ENCODE measurements around the gene ADRA2A. TPM values are rescaled to one million over a fixed set of nuclear protein-coding genes. Genes with fewer than 3 reads are reported as not detected.

The ADRA2A gene
- total RNA-seq, 2 experiments from 2014 or later, result not detected

DNA sequence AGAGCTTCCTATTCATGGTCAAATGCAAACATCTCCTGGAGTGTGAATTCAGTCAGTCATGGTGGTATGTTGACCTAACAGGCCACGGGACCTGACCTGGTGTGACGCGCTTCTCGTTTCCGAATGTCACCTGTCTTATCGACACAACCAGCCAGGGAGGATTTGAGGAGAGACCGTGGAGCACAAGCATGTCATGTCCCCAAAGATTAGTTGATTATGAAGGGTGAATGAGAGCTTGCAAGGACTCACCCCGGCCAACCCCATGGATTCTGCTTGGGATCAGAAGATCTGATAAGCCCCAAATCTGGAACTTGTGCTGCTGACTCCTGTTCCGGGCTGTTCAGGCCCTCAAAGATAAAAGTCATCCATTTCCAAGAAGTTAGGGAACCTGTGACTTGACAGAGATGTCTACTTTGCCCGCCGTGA, 10.5 kb downstream of the ADRA2A start:
- DNase-seq (no peak), ATAC-seq (no peak)
- H3K27ac Mint-ChIP-seq, result no peak overlapping the region
- H3K4me3 Mint-ChIP-seq, result no peak overlapping the region
- no peaks in the 10 kb centered on the region for H3K9me3 Mint-ChIP-seq (ENCODE audit: low read depth)
- H3K36me3 Mint-ChIP-seq, result no peaks in the 10 kb centered on the region
- no peaks in the 10 kb centered on the region for H3K4me1 Mint-ChIP-seq
- CTCF ChIA-PET, result interaction anchor here (2.0 kb wide), 1 partner anchor 11 kb away, joined by 11 read pairs; the partner anchor contains the start of gene ADRA2A
- peaks cover 14% of the 10 kb centered on the region for H3K27me3 Mint-ChIP-seq

DNA sequence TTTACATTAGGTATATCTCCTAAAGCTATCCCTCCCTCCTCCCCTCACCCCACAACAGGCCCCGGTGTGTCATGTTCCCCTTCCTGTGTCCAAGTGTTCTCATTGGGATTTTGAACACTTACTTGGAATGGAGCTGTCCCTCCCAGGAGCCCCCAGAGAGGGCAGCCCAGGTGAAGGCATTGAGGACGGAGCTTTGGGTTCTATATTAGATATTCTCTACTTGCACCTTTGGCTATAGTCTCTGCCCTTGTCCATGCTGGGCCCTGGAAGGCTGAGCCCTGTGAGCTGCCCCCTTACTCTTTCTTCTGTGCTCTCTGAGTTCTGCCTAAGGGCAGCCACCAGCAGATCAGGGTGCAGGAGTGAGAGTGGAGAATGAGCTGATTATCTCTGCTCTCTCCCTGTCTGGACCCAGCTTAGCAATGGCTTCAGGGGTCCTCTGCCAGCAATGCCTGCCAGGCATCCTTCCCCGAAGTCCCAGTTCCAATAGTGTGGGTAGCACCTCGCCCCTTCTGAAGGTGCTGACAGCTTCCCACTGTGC, 11.2 kb downstream of the ADRA2A start:
- Mint-ChIP-seq H3K36me3 (no peaks in the 10 kb centered on the region), H3K4me3 (no peak overlapping the region), H3K27me3 (peaks cover 14% of the 10 kb centered on the region), H3K4me1 (no peaks in the 10 kb centered on the region), H3K27ac (no peak overlapping the region), H3K9me3 (ENCODE audit: low read depth) (no peaks in the 10 kb centered on the region)
- no peak for DNase-seq
- ATAC-seq, result no peak
- CTCF ChIA-PET, result interaction anchor here (0.8 kb wide), 1 partner anchor 11 kb away, joined by 4 read pairs; the partner anchor contains the start of gene ADRA2A

DNA sequence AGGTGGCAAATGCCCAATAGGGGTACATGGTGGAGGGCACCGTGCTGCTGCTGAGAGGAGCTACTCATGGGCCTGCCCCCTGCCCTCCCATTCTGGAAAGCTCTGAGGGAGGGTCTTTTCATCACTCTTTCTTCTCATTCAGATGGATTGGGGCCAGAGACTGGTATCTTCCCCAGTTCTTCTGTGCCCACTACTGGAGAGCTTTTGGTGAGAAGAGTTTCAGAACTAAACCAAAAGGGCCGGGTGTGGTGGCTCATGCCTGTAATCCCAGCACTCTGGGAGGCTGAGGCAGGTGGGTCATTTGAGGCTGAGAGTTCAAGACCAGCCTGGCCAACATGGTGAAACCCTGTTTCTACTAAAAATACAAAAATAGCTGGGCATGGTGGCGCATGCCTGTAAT, 12.5 kb downstream of the ADRA2A start:
- Mint-ChIP-seq H3K4me1 (peaks cover 3% of the 10 kb centered on the region), H3K36me3 (no peaks in the 10 kb centered on the region), H3K4me3 (no peak overlapping the region), H3K27me3 (peaks cover 14% of the 10 kb centered on the region), H3K9me3 (ENCODE audit: low read depth) (no peaks in the 10 kb centered on the region), H3K27ac (no peak overlapping the region)
- ATAC-seq (no peak), DNase-seq (no peak)
- CTCF ChIA-PET, result no interaction called here

DNA sequence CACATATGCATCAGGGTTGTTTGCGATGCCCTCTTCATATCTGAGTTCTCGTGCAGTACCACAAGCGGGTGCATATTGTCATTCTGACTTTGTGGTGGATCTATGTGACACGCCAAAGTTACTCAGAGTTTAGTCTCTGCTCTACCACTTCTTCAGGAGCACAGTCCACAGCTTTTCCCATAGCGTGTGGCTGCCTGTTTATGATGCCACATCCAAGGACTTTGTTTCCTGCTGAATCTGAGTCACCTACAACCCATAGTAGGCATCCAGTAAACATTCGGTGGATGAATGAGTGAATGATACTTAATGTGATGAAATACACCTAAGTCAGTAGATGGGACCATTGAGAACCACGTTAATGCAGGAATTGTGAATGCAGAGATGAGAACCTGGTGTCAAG, 15.0 kb downstream of the ADRA2A start:
- ATAC-seq (no peak), DNase-seq (no peak)
- no peak overlapping the region for H3K4me3 Mint-ChIP-seq
- no peaks in the 10 kb centered on the region for H3K36me3 Mint-ChIP-seq
- H3K27me3 Mint-ChIP-seq, result peaks cover 14% of the 10 kb centered on the region
- no peak overlapping the region for H3K27ac Mint-ChIP-seq
- H3K9me3 Mint-ChIP-seq (ENCODE audit: low read depth), result no peaks in the 10 kb centered on the region
- CTCF ChIA-PET, result no interaction called here
- H3K4me1 Mint-ChIP-seq, result peaks cover 3% of the 10 kb centered on the region

DNA sequence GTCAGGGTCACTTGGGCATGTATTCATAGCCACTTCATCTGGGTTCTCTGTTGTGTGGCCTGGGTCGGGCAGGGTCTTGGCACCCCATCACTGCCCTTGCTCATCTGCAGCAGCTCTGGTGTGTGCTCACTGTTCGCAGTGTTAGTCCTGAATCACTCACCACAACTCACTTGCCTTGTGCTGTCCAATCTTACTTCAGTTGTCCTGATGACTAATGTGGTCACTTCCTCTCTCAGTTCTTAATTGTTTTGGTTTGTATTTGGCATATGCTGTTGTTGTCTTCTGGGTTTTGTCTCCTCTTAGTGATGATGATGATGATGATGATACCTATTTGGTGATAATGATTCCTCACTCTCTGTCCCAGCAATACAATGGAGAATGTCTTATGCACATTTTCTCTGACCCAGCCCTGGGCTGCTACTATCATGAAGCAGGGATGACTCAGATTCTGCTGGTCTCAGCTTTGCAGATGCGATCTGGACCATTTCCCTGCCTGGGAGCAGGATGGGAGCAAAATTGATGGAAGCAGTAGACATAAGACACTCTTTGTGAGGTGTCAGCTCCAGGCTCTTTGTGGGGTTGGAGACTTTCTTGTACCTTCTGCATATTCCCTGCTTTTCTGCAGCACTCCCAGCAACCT, 17.0 kb downstream of the ADRA2A start:
- no peak for ATAC-seq
- Mint-ChIP-seq H3K27ac (no peak overlapping the region), H3K4me3 (no peak overlapping the region), H3K9me3 (ENCODE audit: low read depth) (no peaks in the 10 kb centered on the region), H3K4me1 (peaks cover 3% of the 10 kb centered on the region), H3K27me3 (peaks cover 12% of the 10 kb centered on the region), H3K36me3 (no peaks in the 10 kb centered on the region)
- CTCF ChIA-PET, result interaction anchor here (1.2 kb wide), 1 partner anchor 17 kb away, joined by 4 read pairs; the partner anchor contains the start of gene ADRA2A
- no peak for DNase-seq

DNA sequence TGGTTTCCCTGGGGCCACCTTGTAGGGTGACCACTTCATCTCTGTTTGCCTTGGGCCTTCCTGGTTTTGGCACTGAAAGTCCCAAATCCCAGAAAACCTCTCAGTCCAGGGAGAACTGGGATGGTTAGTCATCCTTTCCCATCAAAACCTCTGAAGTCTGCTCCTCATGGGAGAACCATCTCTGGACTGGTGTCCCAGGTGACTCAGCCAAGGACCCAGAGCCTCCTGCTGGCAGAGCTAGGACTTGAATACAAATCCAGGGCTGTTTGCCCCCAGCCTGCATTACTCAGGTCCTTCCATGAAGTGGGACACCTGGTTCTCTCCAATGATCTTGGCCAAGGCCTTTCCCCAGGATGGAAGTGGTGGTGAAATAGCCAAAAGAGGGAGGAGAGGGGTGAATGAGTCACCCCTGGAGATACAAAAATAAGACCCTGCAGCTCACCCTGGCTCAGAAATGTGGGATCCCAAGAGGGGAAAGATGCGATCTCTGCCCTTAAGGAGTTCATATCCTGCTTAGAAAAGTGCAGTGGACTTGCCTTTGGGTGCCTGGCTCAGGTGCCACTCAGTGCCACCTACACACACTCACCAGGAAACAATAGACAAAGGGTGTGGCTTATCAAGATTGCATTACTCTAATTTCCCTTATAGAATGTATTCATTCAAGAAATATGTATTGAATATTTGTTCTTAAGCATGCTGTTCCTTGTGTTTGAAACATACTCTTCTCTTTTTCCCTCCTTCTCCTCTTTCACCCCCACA, 22.0 kb downstream of the ADRA2A start:
- DNase-seq (no peak), ATAC-seq (no peak)
- CTCF ChIA-PET, result no interaction called here
- H3K9me3 Mint-ChIP-seq (ENCODE audit: low read depth), result no peaks in the 10 kb centered on the region
- no peak overlapping the region for H3K27ac Mint-ChIP-seq
- peaks cover 12% of the 10 kb centered on the region for H3K27me3 Mint-ChIP-seq
- H3K4me1 Mint-ChIP-seq, result peaks cover 1% of the 10 kb centered on the region
- no peak overlapping the region for H3K4me3 Mint-ChIP-seq
- H3K36me3 Mint-ChIP-seq, result no peaks in the 10 kb centered on the region

DNA sequence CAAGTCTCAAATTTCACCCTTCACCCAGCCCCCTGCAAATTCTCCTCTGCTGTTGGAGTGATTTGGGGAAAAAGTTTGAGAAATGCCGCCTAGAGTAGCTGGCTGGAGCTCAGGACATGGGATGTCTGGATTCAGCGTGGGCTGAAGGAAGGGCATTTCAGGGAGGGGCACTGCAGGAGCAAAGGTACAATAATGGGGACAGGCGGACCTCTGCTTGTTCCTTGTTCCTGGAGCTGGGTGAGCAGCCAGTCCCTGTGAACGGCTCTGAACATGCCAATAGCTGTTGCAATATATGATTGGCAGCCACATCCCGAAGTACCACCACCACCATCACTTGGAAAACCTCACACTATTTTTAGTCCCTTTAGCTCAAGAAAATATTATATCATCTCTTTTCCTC, 23.4 kb downstream of the ADRA2A start:
- Mint-ChIP-seq H3K27me3 (peaks cover 12% of the 10 kb centered on the region), H3K9me3 (ENCODE audit: low read depth) (no peaks in the 10 kb centered on the region), H3K27ac (no peak overlapping the region), H3K36me3 (no peaks in the 10 kb centered on the region), H3K4me1 (no peaks in the 10 kb centered on the region), H3K4me3 (no peak overlapping the region)
- CTCF ChIA-PET, result no interaction called here
- DNase-seq, result no peak
- no peak for ATAC-seq

DNA sequence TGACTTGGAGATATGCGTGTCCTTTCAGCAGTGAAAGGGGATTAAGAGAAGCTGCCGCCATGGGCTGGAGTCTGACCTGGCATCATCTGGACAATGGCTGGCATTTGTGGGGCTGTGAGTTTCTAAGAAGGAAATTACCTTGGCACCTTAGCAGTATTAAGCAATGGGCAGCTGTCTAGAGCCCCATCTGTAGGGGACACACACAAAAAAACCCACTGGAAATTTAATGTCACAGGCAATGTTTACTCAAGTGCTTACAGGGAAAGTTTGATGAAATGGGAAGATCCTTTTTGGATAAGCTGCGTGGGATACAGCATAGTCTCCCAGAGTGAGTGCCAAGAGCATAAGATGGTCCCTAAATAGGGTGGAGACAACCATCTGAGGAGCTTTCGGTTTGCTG, 25.0 kb downstream of the ADRA2A start:
- CTCF ChIA-PET, result no interaction called here
- no peak for DNase-seq
- no peaks in the 10 kb centered on the region for H3K36me3 Mint-ChIP-seq
- no peak overlapping the region for H3K27ac Mint-ChIP-seq
- H3K27me3 Mint-ChIP-seq, result peaks cover 12% of the 10 kb centered on the region
- no peak for ATAC-seq
- no peaks in the 10 kb centered on the region for H3K9me3 Mint-ChIP-seq (ENCODE audit: low read depth)
- H3K4me3 Mint-ChIP-seq, result no peak overlapping the region
- no peaks in the 10 kb centered on the region for H3K4me1 Mint-ChIP-seq

DNA sequence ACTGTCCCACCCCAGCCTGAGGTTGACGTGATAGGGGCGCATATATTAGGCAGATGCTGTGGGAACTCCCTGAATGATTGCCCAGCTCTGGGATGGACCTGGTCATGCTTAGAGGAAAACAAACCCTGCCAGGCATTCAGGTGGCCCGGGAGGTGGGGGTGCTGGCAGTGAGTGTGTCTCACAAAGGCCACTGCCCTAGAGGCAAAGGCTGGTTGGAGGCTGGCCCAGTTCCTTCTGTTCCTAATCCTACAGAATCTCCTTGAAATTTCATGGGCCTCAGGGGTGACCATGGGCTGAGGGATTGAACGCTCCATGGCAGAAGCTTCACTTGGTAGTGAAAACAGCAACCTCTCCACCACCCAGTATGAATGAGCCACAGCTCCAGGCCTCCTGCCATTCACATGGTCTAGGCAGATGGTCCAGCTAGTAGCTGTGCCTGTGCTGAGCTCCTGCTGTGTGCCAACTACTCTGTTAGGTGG, 25.6 kb downstream of the ADRA2A start:
- H3K4me3 Mint-ChIP-seq, result no peak overlapping the region
- H3K9me3 Mint-ChIP-seq (ENCODE audit: low read depth), result no peaks in the 10 kb centered on the region
- H3K27ac Mint-ChIP-seq, result no peak overlapping the region
- no peaks in the 10 kb centered on the region for H3K4me1 Mint-ChIP-seq
- peaks cover 12% of the 10 kb centered on the region for H3K27me3 Mint-ChIP-seq
- DNase-seq (no peak), ATAC-seq (no peak)
- CTCF ChIA-PET, result interaction anchor here (0.5 kb wide), 1 partner anchor 171 kb away, joined by 3 read pairs; no protein-coding TSS in a partner anchor
- H3K36me3 Mint-ChIP-seq, result no peaks in the 10 kb centered on the region

DNA sequence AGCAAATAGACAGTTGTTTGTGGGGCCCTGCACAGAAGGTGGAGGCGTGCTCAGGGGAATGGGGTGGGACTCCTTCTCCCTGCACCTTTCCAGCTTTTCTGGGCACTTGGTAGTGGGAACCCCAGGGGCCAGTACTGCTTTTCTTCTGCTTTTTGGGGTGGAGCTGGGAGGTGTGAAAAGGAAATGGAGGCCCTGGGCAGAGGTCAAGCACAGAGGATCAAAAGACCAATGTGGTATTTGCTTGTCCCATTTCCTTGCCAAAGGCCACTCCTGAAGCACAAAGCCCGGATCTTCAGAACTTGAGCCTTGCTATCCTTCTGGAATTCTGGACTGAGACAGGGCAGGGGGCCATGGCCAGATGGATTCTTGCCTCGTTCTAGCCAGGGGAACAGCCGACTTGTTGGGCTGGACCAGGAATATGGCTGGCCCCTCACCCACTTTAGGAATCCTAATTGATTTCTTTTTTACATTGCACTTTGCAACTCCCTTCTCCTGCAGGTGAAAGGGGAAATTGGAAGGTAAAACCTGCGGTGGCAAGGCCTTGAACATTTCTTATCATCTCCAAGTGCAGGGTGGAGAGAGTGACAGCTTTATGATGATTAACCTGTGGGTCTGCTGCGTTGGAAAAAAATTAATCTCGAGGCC, 26.5 kb downstream of the ADRA2A start:
- Mint-ChIP-seq H3K36me3 (no peaks in the 10 kb centered on the region), H3K4me3 (no peak overlapping the region), H3K27ac (no peak overlapping the region), H3K27me3 (peaks cover 12% of the 10 kb centered on the region), H3K9me3 (ENCODE audit: low read depth) (no peaks in the 10 kb centered on the region), H3K4me1 (no peaks in the 10 kb centered on the region)
- ATAC-seq (no peak), DNase-seq (no peak)
- CTCF ChIA-PET, result no interaction called here

DNA sequence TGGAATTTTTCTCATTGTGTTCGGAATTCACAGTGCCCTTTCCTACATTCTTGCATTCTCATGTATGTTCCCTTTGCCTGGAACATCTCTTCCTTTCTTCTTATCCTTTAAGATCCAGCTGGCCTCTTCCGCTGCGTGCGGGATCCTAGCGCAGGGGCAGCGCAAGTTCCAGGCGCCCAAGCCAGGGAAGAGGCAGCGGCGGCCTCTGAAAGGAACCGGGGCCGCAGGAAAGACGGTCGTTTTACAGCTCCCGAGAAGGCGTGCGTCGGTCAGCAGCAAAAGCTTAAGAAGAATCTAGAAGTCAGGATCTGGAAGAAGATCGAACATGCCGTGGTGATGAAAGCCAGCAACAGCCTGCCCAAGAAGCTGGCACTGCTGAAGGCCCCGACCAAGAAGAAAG, 28.0 kb downstream of the ADRA2A start:
- H3K4me1 Mint-ChIP-seq, result no peaks in the 10 kb centered on the region
- CTCF ChIA-PET, result no interaction called here
- H3K4me3 Mint-ChIP-seq, result no peak overlapping the region
- peaks cover 9% of the 10 kb centered on the region for H3K27me3 Mint-ChIP-seq
- H3K27ac Mint-ChIP-seq, result no peak overlapping the region
- H3K9me3 Mint-ChIP-seq (ENCODE audit: low read depth), result no peaks in the 10 kb centered on the region
- no peaks in the 10 kb centered on the region for H3K36me3 Mint-ChIP-seq
- DNase-seq, result no peak
- ATAC-seq, result no peak

DNA sequence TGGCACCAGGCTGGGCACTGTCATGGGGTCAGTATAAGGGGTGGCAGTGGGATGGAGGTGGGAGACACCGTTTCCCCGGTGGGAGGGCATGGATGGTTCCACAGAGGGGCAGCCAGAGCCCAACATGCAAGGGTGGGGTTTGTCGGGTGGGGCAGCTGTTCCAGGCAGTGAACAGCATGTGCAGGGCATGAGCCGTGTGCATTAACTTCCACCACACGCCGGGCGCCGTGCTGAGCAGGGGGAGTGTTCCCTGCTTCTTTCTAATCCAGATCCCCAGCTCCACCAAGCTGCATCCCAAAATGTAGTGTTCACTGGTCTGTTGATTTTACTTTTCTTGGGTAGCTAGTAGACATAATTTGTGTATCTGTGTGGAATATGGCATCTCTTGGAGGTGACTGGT, 29.3 kb downstream of the ADRA2A start:
- no peak overlapping the region for H3K27ac Mint-ChIP-seq
- CTCF ChIA-PET, result no interaction called here
- no peaks in the 10 kb centered on the region for H3K36me3 Mint-ChIP-seq
- no peak for DNase-seq
- H3K4me3 Mint-ChIP-seq, result no peak overlapping the region
- no peak for ATAC-seq
- no peaks in the 10 kb centered on the region for H3K4me1 Mint-ChIP-seq
- H3K9me3 Mint-ChIP-seq (ENCODE audit: low read depth), result no peaks in the 10 kb centered on the region
- no peaks in the 10 kb centered on the region for H3K27me3 Mint-ChIP-seq

DNA sequence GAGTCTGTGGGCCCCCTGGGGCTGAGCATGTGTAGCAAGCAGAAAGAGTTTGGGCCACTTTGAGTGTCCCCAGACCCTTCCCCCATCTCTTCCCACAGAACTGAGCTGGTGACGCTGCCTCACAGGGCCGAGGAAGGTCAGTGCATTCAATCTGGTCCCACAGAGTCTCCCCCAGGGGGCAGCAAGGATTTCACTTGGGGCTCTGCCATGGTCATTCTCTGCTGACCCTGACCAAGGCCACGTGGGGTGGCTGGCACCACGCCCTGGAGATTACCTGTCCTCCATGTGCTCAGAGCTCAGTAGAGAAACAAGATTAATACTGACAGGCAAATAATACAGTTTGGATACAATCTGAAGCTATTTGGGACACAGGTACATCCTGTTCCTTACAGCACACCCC, 30.2 kb downstream of the ADRA2A start:
- no peak for ATAC-seq
- Mint-ChIP-seq H3K9me3 (ENCODE audit: low read depth) (no peaks in the 10 kb centered on the region), H3K27ac (no peak overlapping the region), H3K36me3 (no peaks in the 10 kb centered on the region), H3K27me3 (no peaks in the 10 kb centered on the region), H3K4me1 (no peaks in the 10 kb centered on the region), H3K4me3 (no peak overlapping the region)
- CTCF ChIA-PET, result no interaction called here
- DNase-seq, result no peak

Measured in activated CD8-positive, alpha-beta memory T cell treated with anti-CD3 and anti-CD28 coated beads, Interleukin-2, amount 10 ng/mL, durations not matched to agents 7 days and 5 days (primary cell).